HT-29 (cell line): ENCODE measurements around the gene PPL. TPM values are rescaled to one million over a fixed set of nuclear protein-coding genes. Genes with fewer than 3 reads are reported as not detected.

Source experiments
- DNase-seq: peaks from one replicate; pipeline ENCODE4 v3.0.0-alpha.2; 2015; ENCODE audit warnings: low spot score
- total RNA-seq: library from RNA; depleted of rRNA; stranded (reverse); fragments of >200 nt; shearing (Covaris generic); gene quantifications from 2 replicates; pipeline ENCODE4 v1.2.3, GENCODE V29; 2014

Gene PPL
- total RNA-seq, 1 experiment from 2014 or later = 58.1 TPM

- no peak for DNase-seq
Measured at GRCh38 chr16:4890686-4891085, 46.3 kb downstream of the PPL start.

- DNase-seq = no peak
Measured at GRCh38 chr16:4890026-4890425, 46.9 kb downstream of the PPL start.

GRCh38 chr16:4888428-4889135 is 48.4 kb downstream of the PPL start:
- DNase-seq = no peak

DNA sequence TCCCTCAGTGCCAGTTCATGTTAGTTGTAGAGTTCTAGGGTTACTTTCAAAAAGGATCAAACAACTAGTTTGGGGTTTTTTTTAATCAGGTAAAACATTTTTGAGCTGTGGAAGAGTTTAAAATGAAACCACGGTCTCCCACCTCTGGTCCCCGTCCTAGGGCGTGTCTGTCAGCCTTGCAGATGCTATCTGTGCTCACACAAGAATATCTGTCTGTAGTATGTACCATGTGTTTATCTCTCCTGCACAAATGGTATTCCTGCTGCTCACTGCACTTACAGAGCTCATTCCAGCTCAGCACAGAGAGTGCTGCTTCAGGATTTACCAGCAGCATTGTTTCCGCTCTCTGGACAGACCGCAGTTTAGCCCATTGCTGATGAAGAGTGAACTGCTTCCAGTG is 50.8 kb downstream of the PPL start:
- DNase-seq = no peak

DNA sequence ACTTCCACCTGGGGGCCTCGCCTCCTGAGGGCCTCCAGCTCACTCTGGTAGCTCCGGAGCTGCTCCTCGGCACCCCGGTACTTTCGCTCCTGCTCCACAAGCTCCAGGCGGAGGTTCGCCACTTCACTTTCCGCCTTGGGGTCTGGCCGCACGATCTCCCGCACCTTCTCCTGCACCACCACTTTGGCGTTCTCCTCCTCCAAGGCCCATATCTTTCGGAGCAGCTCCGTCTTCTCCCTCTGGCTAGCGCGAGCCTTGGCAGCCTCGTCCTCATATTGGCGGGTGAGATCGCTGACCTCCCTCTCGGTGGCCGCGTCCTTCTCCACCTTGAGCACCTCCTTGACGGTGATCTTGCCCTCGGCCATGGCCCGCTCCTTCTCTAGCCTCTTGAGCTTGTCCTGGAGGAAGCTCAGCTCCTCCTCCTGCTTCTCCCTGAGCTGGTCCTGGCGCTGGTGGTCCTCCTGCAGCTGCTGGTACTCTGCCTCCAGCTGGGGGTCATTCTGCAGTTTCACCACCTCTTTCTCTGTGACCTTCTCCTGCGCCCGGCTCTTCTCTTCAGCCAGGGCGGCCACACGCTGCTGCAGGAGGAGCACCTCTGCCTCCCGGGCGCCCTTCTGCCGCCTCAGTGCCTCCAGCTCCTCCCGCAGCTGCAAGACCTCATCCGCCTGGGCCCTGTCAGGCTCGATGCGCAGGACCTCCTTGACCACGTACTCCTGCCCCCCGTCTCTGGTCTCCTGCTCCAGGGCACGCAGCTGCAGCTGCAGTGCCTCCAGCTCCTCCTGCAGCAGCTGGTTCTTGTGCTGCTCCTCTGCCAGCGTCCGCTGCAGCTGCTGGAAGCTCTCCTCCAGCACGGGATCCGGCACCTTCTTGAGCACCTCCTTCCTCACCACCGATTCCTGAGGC is 51.7 kb downstream of the PPL start:
- DNase-seq = no peak

GRCh38 chr16:4884209-4884608 is 52.7 kb downstream of the PPL start:
- no peak for DNase-seq

DNA sequence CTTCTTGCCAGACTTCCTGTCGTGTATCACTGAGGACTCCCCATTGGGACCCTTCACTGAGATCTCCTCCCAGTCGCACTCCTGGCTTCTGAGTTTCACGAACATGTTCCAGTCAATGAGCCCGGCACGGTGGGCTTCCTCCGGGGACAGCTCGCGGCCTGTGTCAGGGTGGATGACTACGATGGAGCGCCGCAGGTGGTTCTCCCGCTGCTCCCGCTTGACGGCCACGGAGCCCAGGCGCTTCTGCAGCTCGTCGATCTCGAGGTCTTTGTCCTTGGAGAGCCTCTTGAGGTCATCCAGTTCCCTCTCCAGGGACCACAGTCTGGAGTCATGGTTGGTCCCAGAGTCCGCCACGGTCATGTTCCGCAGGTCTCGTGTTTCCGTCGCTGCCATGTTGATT is 53.4 kb downstream of the PPL start:
- DNase-seq = no peak

DNA sequence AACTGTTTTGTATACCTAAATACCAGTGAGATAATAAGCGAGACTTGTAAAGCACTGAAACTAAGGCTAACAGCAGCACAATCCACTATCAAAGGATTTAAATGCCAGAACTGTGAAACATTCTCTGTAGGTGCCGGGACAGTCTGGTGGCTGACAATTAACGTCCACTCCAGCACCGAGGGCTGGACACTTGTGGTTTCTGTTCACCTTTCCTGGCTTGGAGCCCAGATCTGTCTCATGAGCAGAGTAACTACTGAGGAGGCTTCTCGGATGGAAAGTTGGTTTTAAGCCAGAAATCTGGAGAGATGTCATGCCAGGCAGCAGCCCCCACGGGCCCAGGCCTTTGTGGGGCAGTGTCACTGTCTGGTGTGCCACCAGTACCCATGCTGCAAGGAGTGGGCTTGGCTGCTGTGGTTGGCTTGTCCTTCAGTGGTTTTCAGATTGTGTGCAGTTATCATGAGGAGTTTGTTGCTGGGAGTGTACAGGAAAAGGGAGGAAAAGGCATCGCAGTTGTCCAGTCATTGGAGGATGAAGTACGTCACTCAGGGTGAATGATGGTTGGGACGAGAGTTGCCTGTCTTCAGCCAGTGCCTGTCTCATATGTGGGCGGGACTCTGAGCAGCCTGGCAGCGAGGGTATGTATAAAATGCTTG is 54.2 kb downstream of the PPL start:
- peak; percentile 89 for DNase-seq

- DNase-seq = no peak
Measured at GRCh38 chr16:4882000-4882632, 54.8 kb downstream of the PPL start.

DNA sequence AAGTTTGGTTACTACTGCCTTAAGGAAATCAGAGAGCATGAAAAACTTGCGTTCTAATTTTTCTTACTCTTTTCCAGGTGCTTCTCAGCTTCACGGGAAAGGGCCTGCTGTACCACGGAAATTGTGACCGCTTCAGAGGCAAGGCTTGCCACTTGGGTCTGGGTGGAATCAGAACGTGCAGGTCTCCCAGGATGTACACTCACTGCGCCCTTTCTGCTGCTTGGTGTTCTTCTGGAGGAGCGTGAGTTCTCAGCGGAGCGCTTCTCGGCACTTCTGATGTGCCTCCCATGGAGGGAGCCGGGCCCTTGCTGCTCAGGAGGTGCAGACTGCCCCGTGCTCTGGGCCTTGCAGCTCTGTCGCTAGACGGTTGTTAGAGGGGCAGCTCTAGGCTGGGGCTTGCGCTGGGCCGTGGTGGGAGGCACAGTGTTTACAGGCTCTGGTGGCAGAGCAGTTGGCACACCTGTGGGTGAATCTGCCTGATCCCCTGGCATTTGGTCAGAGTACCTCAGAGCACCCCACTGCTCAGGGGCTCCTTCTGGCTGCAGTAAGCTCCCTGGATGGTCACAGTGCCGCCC is 56.9 kb downstream of the PPL start:
- DNase-seq = no peak

DNA sequence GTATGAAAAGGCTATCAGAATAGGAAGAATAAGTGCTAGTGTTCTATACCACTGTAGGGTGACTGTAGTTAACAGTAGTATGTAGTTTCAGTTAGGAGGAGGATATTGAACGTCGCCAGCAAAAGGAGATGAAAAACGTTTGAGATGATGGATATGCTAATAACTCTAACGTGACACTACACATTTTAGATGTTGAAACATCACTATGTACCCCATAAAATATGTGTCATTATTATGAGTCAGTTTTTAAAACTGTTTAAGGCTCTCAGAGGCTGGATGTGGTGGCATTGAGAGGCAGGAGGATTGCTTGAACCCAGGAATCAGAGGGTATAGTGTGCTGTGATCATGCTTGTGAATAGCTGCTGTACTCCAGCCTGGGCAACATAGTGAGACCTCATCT is 57.9 kb downstream of the PPL start:
- no peak for DNase-seq

DNA sequence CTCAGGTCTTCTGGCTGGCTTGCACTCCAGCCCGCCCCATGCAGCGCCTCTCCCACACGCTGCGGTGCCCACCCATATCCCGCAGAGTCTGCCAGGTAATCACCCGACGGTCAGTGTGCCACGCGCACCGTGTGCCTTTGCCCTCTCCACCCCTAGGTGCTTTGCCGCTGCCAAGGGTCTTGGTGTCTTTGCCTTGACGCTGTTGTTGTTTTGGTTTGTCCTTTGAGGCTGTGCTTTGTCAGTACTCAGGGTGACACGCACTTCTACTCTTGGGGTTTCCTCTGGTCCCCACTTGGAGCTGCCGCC is 59.6 kb downstream of the PPL start:
- DNase-seq = no peak

DNA sequence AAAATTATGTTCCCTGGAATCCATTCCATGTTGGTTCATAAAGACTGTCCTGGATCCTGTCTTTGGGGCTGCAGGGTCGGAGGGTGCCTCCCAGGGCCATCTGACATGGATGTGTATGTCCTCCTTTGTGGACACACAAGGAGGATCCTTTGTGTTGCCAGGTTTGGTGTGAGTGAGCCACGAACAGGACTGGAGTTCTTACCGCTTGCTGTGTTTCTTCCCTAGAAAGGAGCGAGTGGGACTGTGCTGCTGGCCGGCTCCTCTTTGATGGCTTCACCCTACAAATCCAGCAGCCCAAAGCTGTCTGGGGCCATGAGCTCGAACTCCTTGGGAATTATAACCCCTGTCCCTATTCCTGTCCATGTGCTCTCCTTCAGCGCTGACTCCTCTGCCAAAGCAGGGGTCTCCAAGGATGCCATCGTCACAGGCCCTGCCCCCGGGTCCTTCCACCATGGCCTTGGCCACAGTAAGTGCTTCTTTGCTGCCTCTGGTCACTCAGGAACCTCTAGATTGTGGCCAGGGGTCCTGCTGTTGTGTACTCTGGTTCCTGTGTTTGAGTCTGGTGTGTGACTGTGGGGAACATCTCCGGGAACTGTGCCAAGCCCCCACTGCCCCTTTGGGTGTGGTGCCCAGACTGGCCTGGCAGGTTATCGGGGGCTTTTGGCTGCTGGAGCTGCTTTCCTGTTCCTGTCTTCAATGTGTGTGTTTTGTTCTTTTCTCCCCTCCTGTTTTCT is 60.1 kb downstream of the PPL start:
- DNase-seq = no peak

GRCh38 chr16:4874666-4875065 is 62.3 kb downstream of the PPL start:
- no peak for DNase-seq

DNA sequence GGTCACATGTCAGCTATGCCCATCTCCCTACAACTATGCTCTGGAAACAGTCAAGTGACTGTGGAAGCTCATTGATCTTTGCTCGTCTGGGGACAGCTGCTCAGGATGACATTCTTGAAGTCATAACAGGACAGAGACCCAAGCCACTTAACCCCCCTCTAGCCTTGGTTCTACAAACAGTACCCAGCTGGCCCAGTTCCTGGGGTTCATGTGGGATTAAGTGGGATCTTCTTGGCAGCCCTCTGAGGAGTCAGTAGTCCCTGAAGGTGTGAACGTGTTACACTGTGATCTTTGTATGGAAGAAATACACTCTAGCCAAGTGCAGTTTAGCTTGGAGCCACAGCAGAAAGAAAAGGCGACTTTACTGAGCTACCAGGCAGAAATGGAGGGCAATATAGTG is 63.9 kb downstream of the PPL start:
- no peak for DNase-seq

- DNase-seq = no peak
Measured at GRCh38 chr16:4871071-4871470, 65.9 kb downstream of the PPL start.

- no peak for DNase-seq
Measured at GRCh38 chr16:4870138-4870671, 66.7 kb downstream of the PPL start.

DNA sequence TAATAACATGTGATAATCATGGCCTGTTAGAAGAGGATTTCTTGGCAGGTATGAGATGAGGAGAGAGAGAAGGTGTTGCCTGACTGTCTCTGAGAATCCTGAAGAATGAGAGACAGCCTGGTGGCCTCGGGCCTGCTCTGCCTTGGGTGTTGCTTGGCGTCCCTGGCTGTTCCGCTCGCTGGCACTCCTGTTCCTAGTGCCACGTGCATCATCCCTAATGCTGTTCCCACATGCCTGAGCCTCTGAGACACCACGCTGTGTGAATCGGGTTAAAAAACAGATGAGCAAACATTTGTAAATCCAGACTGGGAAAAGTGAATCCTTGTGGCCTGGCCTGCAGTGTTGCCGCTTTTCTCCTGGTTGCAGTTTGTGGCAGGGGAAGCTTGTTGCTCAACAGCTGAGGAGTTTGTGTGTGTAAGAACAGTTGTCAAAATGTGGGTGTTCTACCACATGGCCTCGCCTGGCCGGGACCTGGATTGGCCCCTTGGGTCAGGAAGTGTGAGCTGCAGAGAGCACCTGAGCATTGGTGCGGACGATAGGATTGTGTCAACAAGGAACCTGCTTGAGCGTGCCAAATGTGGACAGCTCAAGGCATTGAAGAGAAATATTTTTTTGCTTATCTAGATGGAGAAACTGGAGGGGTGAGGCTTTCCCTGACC is 67.7 kb downstream of the PPL start:
- DNase-seq = no peak

DNA sequence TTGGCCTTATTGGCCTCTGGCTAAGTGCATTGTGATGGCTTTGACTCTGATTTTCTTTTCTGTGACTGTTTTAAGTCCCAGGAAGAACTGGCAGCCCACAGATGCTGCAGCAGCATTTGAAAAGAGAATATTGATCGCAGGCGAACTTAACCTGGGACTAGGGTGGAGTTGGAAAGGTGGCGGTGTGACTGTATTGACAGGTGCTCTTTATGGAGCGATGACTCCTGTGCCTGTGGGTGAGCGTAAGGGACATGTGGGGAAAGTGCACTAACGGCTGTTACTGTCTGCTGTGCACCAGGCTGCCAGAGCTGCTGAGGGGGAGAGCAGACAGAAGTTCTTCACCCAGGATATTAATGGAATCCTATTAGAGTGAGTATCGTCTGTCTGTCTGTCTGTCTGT is 68.4 kb downstream of the PPL start:
- DNase-seq = no peak

- DNase-seq = no peak
Measured at GRCh38 chr16:4868026-4868425, 68.9 kb downstream of the PPL start.
